PC-3 (cell line): Measurements from ENCODE around the gene HABP4. TPM values are rescaled to one million over a fixed set of nuclear protein-coding genes. Genes with fewer than 3 reads are reported as not detected.

ENCODE experiments used
- ATAC-seq: fragments of 200-7000 bp; cut with Tn5 transposase; 2 replicates; pipeline ENCODE4 v1.9.1; 2020; ENCODE audit warnings: mild to moderate bottlenecking, moderate library complexity
- BruUV-seq: library from RNA; stranded (reverse); fragments of 400-500 nt; replicated peaks from 2 replicates; lab custom pipeline; 2021; lab: Mats Ljungman, UMichigan
- CTCF ChIA-PET: fragments of 300-600 bp; sonication (Branson Sonifier 250); formaldehyde crosslinking; loops from one replicate; lab custom pipeline; 2022; ENCODE audit warnings: antibody characterized with exemption; lab: Charles Lee
- POLR2A ChIA-PET: fragments of 300-600 bp; sonication (Branson Sonifier 250); formaldehyde crosslinking; loops from one replicate; lab custom pipeline; 2022; ENCODE audit warnings: antibody characterized with exemption; ENCODE audit not compliant: unreplicated experiment; lab: Charles Lee
- DNase-seq: peaks from one replicate; pipeline ENCODE4 v3.0.0-alpha.2; 2015
- H2AFZ ChIP-seq: fragments of 300-600 bp; sonication (generic); 2 replicates; pipeline ENCODE4 v1.6.0; 2016; ENCODE audit warnings: antibody characterized with exemption, low read length
- H3F3A ChIP-seq: fragments of 300-600 bp; sonication (generic); one replicate; pipeline ENCODE4 v1.6.0; 2017; ENCODE audit warnings: antibody characterized with exemption, low read length, control low read depth, mild to moderate bottlenecking; ENCODE audit not compliant: unreplicated experiment
- H3K27ac ChIP-seq: fragments of 300-600 bp; sonication (generic); 2 replicates; pipeline ENCODE4 v1.5.1; 2016; ENCODE audit warnings: mild to moderate bottlenecking, low read length
- H3K27me3 ChIP-seq: fragments of 300-600 bp; sonication (generic); 2 replicates; pipeline ENCODE4 v1.6.1; 2016; ENCODE audit warnings: low read length, mixed read lengths
- H3K36me3 ChIP-seq: fragments of 300-600 bp; sonication (generic); 2 replicates; pipeline ENCODE4 v1.6.1; 2016; ENCODE audit warnings: low read depth, mixed run types, low read length, mixed read lengths
- H3K4me1 ChIP-seq: fragments of 300-600 bp; sonication (generic); 2 replicates; pipeline ENCODE4 v1.5.1; 2016; ENCODE audit warnings: low read length; ENCODE audit not compliant: insufficient read depth
- H3K4me2 ChIP-seq: fragments of 300-600 bp; sonication (generic); 2 replicates; pipeline ENCODE4 v1.6.0; 2016; ENCODE audit warnings: low read length
- H3K4me3 ChIP-seq: fragments of 300-600 bp; sonication (generic); 2 replicates; pipeline ENCODE4 v1.5.1; 2016; ENCODE audit warnings: mild to moderate bottlenecking, low read length, mixed read lengths
- H3K79me2 ChIP-seq: fragments of 300-600 bp; sonication (generic); 2 replicates; pipeline ENCODE4 v1.6.1; 2017; ENCODE audit warnings: low read length, mixed read lengths
- H3K9ac ChIP-seq: fragments of 300-600 bp; sonication (generic); 2 replicates; pipeline ENCODE4 v1.6.0; 2016; ENCODE audit warnings: mild to moderate bottlenecking, low read length
- H3K9me2 ChIP-seq: fragments of 300-600 bp; sonication (generic); replicated peaks from 2 replicates; pipeline ENCODE4 v1.6.1; 2016; ENCODE audit warnings: mixed run types, low read length, mixed read lengths
- H3K9me3 ChIP-seq: fragments of 300-600 bp; sonication (generic); 2 replicates; pipeline ENCODE4 v1.6.1; 2016; ENCODE audit warnings: low read length, mixed read lengths
- H4K20me1 ChIP-seq: fragments of 300-600 bp; sonication (generic); 2 replicates; pipeline ENCODE4 v1.6.1; 2016; ENCODE audit warnings: low read length, mixed read lengths
- EZH2 ChIP-seq: fragments of 300-600 bp; sonication (generic); IDR thresholded peaks from one replicate; pipeline ENCODE4 v1.6.1; 2017; ENCODE audit warnings: antibody characterized with exemption, mild to moderate bottlenecking, low read length; ENCODE audit not compliant: unreplicated experiment
- EZH2phosphoT487 ChIP-seq: fragments of 300-600 bp; sonication (generic); IDR thresholded peaks from 2 replicates; pipeline ENCODE4 v1.6.1; 2018; ENCODE audit warnings: mild to moderate bottlenecking, antibody characterized with exemption, low read length, borderline replicate concordance
- intact Hi-C: fragments of 100-400 bp; cut with micrococcal nuclease; formaldehyde crosslinking; loops from 2 replicates; pipeline ENCODE4 v1.9.0; 2023
- total RNA-seq: library from RNA; depleted of rRNA; stranded (reverse); fragments of >200 nt; gene quantifications from 2 replicates; pipeline ENCODE4 v1.2.3, GENCODE V29; 2014
- TF ChIP-seq, protein P1 (sequence below): fragments of 300-600 bp; sonication (generic); conservative IDR thresholded peaks from 2 replicates; pipeline ENCODE4 v1.5.1; 2017; ENCODE audit warnings: antibody characterized with exemption, low read depth, mild to moderate bottlenecking, low read length

The HABP4 gene
- total RNA-seq, 1 experiment from 2014 or later = 6.6 TPM

DNA sequence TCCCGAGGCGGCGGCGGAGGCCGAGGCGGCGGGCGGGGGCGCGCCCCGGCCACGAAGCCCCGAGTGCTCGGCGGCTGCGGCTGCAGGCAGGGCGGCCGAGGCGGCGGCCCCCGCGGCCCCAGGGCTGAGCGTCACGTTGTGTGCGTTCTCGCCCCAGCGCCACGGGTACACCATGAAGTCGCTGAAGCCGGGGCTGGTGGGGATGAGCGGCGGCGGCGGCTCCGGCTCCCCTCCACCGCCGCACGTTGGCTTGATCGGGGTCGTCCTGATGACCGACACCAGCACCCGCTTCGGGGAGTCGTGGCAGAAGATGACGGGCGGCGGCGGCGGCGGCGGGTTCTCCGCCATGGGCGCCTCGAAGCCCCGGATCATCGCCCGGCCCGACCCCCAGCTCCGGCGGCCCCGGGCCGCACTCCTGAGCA lies 32.3 kb upstream of the HABP4 start:
- Histone ChIP-seq H3F3A (peaks cover 10% of the 10 kb centered on the region), H3K9me3 (no peaks in the 10 kb centered on the region), H4K20me1 (0 out of 2 replicates have a peak, but pooled peaks cover 5% of the 10 kb centered on the region), H3K27ac (peak overlapping the region; percentile 83), H3K36me3 (no peaks in the 10 kb centered on the region), H2AFZ (peak overlapping the region; percentile 73), H3K9me2 (no peaks in the 10 kb centered on the region), H3K4me3 (peak overlapping the region; percentile 85), H3K4me2 (peak overlapping the region; percentile 97), H3K79me2 (peaks cover 46% of the 10 kb centered on the region), H3K9ac (peak overlapping the region; percentile 98), H3K27me3 (no peaks in the 10 kb centered on the region), H3K4me1 (peaks cover 19% of the 10 kb centered on the region)
- ChIA-PET POLR2A (no interaction called here), CTCF (no interaction called here)
- no peak for ATAC-seq
- TF ChIP-seq, protein P1, sequence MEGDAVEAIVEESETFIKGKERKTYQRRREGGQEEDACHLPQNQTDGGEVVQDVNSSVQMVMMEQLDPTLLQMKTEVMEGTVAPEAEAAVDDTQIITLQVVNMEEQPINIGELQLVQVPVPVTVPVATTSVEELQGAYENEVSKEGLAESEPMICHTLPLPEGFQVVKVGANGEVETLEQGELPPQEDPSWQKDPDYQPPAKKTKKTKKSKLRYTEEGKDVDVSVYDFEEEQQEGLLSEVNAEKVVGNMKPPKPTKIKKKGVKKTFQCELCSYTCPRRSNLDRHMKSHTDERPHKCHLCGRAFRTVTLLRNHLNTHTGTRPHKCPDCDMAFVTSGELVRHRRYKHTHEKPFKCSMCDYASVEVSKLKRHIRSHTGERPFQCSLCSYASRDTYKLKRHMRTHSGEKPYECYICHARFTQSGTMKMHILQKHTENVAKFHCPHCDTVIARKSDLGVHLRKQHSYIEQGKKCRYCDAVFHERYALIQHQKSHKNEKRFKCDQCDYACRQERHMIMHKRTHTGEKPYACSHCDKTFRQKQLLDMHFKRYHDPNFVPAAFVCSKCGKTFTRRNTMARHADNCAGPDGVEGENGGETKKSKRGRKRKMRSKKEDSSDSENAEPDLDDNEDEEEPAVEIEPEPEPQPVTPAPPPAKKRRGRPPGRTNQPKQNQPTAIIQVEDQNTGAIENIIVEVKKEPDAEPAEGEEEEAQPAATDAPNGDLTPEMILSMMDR = no peak
- TF ChIP-seq EZH2phosphoT487 = no peak
- TF ChIP-seq EZH2 = no peak
- intact Hi-C loops = loop anchor here (2.0 to 5.0 kb wide), 3 partner anchors 33 to 87 kb away; partner anchors contain the start of genes HABP4 and SLC35D2
- DNase-seq = no peak
- no TSS peak for BruUV-seq

DNA sequence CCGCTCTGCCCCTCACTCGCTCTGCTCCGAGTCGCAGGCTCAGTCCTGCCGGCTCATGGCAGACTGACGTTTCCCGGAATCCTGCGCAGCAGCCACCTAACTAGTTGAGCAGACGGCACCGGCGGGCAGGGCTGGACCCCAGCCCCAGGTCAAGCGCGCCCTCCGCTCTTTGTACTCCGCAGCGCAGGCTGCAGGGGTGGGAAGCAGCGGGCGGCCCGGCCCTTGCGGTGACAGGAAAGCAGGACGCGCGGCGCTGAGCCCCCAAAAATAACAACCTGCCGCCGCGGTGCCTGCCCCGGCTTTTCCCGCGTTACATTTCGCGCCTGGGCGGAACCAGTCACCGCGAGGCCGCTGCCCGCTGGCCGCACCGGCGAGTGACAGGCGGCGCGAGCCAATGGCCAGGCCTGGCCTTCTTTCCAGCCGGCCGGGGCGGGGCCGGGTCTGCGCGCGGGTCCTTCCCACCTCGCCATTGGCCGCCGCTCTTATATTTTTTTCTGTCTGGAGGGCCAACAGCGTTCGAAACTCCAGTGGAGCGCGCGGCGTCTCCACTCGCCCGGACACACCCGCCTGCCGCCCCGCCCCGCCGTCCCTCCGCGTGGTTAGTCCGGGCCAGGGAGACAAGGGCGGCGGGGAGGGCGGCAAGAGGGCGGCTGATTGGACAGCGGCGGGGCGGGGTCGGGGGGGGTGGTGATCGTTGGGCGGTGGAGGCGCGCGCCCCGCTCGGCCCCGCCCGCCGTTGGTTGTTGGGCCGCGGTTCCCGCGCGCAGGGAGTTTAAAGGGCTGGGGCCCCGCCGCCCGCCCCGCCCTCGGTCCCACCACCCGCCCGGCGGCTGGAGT lies 31.7 kb upstream of the HABP4 start, which contains the start of gene ZNF367:
ZNF367 (minus strand) TSS at position 288 of the 837 bp plus-strand sequence. CDS start 338 bp downstream, outside the sequence.
- 0 out of 2 replicates have a peak, but pooled peaks cover 2% of the 10 kb centered on the region for H4K20me1 ChIP-seq
- intact Hi-C loops = loop anchor here (2.0 to 5.0 kb wide), 3 partner anchors 32 to 88 kb away; partner anchors contain the start of genes HABP4 and SLC35D2
- H3K4me3 ChIP-seq = peak within 1 kb of the TSS; percentile 85
- DNase-seq = peak; percentile 91
- peak; percentile 72 for ATAC-seq
- peaks cover 19% of the 10 kb centered on the region for H3K4me1 ChIP-seq
- peak within 1 kb of the TSS; percentile 90 for H3K27ac ChIP-seq
- peak within 1 kb of the TSS; percentile 99 for H3K4me2 ChIP-seq
- ChIA-PET CTCF (interaction anchor here (1.2 kb wide), 1 partner anchor 91 kb away, joined by 3 read pairs; no protein-coding TSS in a partner anchor), POLR2A (no interaction called here)
- H3K9ac ChIP-seq = peak within 1 kb of the TSS; percentile 98
- no peaks in the 10 kb centered on the region for H3K27me3 ChIP-seq
- no peaks in the 10 kb centered on the region for H3K36me3 ChIP-seq
- H3F3A ChIP-seq = peaks cover 10% of the 10 kb centered on the region
- no peaks in the 10 kb centered on the region for H3K9me3 ChIP-seq
- no peaks in the 10 kb centered on the region for H3K9me2 ChIP-seq
- peak within 1 kb of the TSS; percentile 77 for H2AFZ ChIP-seq
- TF ChIP-seq EZH2 (no peak), EZH2phosphoT487 (no peak)
- TF ChIP-seq, protein P1 = no peak
- H3K79me2 ChIP-seq = peaks cover 40% of the 10 kb centered on the region
- no TSS peak for BruUV-seq
